GM21528 (cell line): Measurements from ENCODE around the gene EFTUD2.
"Not testable (repeated sequence)": the region's sequence is repeated elsewhere in the genome, so short reads cannot be mapped to it uniquely, and the experiment has no call there.

Source experiments
- ATAC-seq: cut with Tn5 transposase; IDR thresholded peaks from one replicate; pipeline ENCODE4 v1.9.1; 2021; ENCODE audit warnings: mild to moderate bottlenecking, moderate library complexity; ENCODE audit not compliant: unreplicated experiment, low FRiP score

Gene EFTUD2

DNA sequence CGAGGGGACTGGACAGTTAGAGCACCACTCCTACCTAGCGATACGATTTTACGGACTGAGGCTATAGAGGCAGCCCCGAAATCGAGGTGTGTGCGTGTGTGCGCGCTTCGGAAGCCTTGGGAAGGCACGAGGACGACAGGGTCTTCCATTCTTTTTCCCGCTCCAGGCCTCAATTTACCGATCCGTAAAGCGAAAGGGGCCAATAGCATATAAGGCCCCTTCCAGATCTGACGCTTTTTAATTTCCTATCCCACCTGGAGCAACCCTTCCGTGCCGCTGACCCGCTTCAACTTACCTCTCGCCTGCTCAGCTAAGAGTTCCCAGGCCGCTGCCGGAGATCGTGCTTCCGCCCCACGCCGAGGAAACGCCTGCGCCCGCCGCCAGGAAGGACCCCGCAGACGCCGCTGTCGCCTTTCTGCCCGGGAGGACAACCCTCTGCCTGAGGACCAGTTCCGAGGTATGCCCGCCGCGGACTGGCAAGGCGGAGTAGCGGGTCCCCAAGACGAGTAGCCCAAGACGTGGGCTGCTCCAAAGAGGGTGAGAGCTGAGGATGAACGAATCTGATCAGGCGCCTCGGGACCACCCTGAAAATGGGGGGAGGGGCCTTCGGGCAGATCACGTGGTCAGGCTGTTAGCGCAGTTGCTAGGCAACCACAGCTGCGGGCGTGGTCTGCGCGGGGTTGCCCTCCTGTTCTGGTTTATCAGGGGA is at the start of gene EFTUD2:
EFTUD2 (minus strand) TSS at position 372 of the 709 bp plus-strand sequence. CDS start 4,924 bp downstream, outside the sequence.
- ATAC-seq = peak; percentile 83

DNA sequence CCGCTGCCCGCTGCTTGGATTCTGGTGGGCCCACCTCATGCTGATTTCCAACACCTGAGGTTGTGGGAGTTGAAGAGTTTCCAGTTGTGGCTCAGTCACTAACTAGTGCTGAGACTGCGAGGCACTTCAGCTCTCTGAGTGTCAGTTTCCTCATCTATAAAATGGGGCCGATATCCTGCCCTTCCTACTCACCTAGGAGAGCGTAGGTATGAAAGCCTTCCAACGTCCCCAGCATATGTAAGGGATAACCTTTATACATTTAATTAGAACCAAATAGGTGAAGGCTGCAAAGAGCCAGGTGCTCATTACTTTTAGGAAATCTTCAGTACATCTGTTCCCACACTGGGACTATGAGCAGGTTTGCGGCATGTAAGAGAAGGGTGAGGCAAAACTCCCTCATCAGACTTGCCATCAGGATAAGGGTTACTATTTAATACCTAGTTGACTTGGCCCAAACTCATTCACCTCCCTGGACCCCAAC is 49.1 kb upstream of the EFTUD2 start:
- ATAC-seq = no peak

- ATAC-seq = peak; percentile 82
Measured at GRCh38 chr17:44947461-44948314, 48.4 kb upstream of the EFTUD2 start, which contains the start of gene KIF18B. Gene KIF18B, minus strand, starts transcription at chr17:44947773. Its CDS starts 11,429 bp downstream, at chr17:44936344.

DNA sequence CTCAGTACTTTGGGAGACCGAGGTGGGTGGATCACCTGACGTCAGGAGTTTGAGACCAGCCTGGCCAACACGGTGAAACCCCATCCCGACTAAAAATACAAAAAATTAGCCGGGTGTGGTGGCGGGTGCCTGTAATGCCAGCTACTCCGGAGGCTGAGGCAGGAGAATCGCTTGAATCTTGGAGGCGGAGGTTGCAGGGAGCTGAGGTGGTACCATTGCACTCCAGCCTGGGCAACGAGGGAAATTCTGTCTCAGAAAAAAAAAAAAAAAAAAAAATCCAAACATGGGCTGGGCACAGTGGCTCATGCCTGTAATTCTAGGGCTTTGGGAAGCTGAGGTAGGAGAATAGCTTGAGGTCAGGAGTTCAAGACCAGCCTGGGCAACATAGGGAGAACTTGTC is 46.4 kb upstream of the EFTUD2 start:
- not testable (repeated sequence) for ATAC-seq

- no peak for ATAC-seq
Measured at GRCh38 chr17:44942456-44942855, 43.2 kb upstream of the EFTUD2 start.

GRCh38 chr17:44941712-44942331 is 42.6 kb upstream of the EFTUD2 start:
- no peak for ATAC-seq

DNA sequence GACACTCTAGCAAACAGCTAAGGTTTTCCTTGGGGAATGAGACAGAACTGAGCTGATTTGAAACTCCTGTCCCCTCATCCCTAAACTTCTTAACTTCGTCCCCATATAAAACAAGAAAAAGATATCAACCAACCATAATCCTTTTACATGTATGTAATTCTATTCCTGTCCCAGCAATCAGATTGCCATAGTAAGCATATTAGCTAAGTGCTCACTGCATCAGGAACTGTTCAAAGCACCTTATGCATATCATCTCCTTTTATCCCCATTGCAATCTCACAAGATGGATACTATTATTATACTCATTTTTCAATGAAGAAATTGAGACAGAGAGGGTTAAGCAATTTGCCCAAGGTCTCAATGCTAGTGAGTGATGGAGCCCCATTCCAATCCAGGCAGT is 41.5 kb upstream of the EFTUD2 start:
- ATAC-seq = no peak

DNA sequence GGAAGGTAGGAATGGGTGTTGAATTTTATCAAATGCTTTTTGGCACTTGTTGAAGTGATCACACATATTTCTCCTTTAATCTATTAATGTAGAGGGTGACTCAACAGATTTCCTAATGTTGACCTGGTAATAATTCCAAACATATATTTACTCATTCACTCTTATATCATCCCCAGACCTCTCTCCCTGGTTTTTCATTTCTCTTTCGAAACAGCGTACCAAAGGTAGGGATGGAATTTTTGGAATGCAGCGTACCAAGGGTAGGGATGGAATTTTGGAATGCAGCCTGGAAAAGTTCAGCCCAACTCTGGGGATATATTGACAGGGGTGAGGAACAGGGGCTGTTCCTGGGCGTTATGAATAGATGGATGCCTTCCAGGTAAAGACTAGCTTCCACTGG is 41.1 kb upstream of the EFTUD2 start:
- no peak for ATAC-seq

DNA sequence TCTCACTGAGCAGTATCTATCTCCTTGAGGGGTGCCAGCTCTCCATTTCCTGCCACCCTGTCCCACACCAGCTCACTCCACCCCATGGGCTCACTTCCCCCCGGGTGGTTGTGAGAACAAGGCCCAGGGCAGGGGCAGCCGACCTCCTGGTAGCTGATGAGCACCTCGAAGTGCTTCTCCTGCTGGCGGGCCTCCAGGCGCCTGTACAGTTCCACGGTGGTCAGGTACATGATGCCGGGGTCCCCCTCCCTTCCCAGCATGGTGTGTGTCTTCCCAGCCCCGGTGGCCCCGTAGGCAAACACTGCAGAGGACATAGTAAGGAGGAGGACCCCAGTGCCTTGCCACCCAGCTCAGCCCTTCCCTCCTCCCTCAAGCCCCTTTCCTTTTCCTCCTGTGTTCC is 35.9 kb upstream of the EFTUD2 start:
- no peak for ATAC-seq

DNA sequence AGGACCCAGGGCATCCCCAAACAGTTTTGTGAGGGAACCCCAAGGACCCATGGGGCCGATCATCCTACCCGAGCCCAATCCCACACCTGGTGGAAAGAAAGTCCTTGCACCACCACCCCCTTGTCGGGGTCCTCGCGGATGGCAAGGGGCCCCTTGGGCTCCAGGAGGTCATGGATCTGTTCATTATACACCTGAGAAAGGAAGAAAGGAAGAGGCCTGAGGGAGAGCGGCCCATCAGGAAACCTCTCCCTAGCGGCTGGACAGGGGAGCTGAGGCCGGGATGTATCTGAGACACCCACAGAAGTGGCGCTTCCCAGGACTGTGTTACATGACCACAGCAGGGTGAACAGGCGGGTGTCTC is 35.5 kb upstream of the EFTUD2 start:
- ATAC-seq = no peak

GRCh38 chr17:44933824-44934744 is 34.8 kb upstream of the EFTUD2 start:
- no peak for ATAC-seq

GRCh38 chr17:44932787-44933097 is 33.5 kb upstream of the EFTUD2 start:
- ATAC-seq = no peak

GRCh38 chr17:44932096-44932786 is 33.0 kb upstream of the EFTUD2 start:
- no peak for ATAC-seq

GRCh38 chr17:44931376-44931775 is 32.1 kb upstream of the EFTUD2 start:
- ATAC-seq = no peak

DNA sequence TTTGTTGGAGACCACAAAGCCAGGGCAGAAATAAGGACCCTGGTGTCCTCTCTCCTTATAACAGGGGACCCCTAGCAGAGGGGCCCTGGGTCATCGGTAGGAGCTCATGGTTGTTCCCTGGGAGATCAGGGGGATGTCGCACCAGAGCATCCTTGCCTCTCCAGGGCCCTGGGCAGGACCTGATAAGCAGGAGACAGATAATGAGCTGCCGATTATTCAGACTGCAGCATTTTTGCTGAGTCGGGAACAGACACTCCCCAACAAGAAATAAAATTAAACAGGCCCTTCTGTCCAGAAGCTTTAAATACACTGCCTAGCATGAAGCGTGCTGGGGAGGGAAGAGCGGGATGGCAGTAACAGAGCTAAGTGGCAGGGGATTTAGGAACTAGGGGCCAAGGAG is 31.4 kb upstream of the EFTUD2 start:
- no peak for ATAC-seq

- ATAC-seq = no peak
Measured at GRCh38 chr17:44928950-44929720, 29.9 kb upstream of the EFTUD2 start.

DNA sequence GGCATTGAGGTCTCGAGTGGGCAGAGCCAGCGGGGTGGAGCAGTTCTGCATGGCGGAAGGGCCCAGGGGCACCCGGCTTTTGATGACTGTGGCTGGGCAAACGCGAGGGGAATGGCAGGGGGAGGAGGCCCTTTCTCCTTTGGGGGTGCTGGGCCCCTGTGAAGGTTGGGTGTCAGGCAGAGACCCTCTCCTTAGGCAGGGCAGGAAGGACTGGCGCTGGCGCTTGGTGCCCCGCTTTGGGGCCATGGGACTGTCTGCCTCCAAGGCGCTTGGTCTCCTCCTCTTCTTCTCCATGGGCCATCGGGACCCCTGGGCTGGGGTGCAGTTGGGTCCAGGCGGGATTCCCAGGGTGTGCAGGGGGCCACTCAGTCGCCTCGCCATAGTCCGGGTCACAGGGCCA is 28.9 kb upstream of the EFTUD2 start:
- no peak for ATAC-seq

- ATAC-seq = no peak
Measured at GRCh38 chr17:44927696-44928095, 28.5 kb upstream of the EFTUD2 start.
